NAMALWA (cell line): ENCODE data around the gene KANSL1.

ENCODE experiments used
- DNase-seq: peaks from one replicate; pipeline ENCODE4 v3.0.0-alpha.2; 2015; ENCODE audit warnings: low spot score

Gene KANSL1

DNA sequence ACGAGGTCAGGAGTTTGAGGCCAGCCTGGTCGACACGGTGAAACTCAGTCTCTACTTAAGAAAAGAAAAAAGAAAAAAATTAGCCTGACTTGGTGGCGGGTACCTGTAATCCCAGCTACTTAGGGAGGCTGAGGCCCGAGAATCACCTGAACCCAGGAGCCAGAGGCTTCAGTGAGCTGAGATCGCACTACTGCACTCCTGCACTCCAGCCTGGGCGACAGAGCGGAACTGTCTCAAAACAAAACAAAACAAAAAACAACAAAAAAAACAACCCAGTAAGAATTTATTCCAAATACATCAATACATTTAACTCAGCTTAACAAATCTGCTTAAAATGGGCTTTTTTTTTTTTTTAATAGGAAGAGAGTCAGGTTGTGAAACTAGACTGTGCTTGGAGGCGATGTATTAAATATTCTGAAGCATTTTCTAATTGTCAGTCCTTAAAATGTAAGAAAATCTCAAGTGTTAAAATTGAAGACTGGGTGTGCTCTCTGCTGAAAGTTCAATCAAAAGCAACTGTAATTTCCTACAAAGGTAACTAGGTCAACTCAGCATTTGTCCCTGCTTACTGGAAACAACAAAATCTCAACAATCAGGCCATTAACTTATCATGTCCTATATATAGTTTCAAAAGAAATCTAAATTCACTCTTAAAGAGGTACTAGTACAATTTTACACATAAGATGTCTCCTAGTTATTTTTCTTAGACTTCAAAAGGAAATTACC lies 23.2 kb downstream of the KANSL1 start:
- DNase-seq = no peak

DNA sequence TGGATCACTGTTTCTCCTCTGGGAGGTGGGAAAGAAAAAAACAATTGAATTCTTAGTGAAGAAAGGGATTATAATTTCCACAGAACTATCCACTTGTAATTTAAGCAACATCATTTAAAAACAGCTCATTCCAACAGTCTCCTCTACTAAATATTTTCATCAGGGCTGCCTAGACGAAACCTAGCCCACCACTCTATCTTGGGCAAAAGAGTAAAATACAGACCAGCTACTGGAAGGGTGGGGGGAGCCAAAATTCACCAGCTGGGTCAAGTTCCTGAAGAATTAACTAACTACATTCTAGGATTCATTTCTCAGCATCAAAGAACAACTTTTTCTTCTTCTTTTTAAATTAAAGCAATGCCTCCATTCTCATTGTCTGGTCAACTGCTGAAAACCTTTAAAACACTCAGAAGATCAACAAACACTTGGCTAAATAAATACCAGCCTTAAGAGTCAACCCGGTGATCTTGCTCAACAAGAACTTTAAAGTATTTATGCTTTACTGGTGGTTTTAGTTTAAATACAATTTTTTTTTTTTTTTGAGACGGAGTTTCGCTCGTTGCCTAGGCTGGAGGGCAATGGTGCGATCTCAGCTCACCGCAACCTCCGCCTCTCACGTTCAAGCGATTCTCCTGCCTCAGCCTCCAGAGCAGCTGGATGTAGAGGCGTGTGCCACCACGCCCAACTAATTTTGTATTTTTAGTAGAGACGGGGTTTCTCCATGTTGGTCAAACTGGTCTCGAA lies 25.2 kb downstream of the KANSL1 start:
- DNase-seq = no peak

DNA sequence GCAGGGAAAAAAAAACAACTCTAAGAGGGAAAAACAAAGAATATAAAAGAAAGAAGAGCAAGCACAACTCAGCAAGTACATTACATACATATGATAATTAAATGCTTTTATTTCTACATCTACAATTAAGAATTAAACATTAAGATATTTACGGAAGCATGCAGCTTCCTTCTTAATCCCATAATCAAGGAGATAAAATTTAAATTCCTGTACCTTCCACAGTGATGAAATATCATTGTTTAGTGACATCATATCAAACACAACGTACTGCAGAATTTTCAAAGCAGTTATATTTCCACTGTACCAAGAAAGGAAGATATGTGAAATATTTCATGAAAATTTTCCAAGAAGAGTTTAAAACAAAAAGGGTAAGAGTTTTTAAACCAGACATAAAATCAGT lies 26.0 kb downstream of the KANSL1 start:
- DNase-seq = no peak

DNA sequence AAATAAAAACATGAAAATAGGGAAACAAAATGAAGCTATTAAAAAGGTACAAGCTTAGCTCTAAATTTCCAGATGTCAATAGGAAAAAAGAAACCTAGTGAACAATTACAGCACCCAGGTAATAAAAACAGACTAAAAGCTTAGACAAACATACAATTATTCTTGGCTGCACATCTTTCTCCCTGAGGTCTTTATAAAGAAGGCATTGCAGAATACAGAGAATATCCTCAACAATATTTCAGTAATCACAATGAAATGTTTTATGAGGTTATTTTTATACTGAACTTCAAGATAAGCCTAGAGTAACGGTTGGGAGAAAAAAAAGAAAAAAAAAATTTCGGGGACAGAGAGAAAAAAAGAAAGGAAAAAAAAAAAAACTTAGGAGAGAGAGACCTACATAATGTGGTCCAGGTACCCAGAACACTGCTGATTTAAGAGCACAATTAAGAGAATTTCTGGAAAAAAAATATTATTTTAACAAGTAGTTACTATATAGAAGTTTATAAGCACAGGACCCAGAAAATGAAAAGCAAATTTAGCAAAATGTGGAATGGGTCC lies 26.5 kb downstream of the KANSL1 start:
- DNase-seq = no peak

DNA sequence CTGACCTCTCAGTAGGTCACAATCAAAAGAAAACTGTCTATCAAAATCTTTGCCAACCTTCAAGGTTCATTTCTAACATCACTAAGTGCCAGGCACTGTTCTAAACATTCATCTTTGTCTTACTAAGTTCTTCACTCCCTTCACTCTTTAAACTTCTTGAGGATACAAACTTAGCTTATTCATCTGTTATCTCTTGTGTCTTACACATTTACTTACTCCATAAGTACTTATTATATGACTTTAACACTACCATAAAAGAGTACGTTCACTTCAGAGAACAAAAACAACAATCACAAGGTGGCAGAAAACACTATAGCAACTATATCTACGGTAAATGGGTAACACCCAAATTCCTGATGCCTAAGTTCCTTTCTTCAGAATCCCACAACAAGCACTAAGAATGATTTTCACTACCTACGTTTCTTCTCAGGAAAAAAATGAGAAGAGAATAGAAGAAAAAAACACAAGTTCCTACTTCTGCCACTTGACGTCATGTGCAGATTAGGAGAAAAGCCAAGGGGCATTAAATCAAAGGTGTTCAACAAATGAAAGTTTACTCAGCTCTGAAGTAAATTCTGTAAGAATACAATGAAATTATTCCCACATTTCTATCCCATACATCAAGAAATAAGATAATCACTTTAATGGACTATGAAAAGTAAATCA lies 29.2 kb downstream of the KANSL1 start:
- no peak for DNase-seq

DNA sequence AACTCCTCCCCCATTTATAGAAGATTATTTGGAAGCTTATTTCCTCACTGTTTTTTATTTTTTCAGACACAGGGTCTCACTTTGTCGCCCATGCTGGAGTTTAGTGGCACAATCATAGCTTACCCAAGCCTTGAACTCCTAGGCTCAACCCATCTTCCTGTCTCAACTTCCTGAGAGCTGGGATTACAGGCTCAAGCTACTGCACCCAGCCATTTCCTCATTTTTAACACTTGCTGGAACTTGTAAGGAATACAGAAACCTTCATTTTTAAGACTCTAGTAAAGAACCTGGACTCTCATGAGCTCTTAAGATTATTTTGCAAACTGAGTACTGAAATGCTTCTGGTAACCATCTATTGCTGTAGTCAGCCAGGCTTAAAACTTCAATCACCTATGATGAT lies 29.9 kb downstream of the KANSL1 start:
- no peak for DNase-seq

DNA sequence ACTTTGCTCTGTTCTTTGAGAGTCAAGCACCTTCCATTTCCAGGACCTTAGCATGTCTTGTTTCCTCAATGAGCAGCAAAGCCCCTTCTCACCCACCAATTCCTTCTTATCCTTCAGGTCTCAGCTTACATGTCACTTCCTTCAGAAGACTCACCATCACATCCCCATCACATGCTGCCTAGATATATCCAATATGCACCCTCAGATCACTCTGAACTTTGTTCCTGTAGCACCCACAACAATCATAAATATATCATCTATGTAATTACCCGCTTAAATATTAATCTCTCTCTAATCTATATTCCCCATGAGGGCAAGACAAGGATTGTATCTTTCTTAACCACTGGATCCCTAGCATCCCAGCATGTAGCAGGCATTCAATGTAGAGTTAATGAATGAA lies 30.4 kb downstream of the KANSL1 start:
- no peak for DNase-seq

DNA sequence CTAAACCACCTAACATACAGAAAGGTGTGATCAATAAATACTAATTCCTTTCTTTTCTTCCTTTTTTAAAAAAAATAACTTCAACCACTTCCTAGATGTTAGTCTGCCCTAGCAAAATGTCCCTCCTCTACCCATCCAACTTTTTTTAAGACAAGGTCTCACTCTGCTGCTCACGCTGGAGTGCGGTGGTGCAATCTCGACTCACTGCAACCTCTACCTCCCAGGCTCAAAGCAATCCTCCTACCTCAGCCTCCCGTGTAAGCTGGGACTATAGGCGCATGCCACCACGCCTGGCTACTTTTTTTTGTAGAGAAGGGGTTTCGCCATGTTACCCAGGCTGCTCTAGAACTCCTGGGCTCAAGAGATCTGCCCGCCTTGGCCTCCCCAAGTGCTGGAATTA lies 33.1 kb downstream of the KANSL1 start:
- no peak for DNase-seq

DNA sequence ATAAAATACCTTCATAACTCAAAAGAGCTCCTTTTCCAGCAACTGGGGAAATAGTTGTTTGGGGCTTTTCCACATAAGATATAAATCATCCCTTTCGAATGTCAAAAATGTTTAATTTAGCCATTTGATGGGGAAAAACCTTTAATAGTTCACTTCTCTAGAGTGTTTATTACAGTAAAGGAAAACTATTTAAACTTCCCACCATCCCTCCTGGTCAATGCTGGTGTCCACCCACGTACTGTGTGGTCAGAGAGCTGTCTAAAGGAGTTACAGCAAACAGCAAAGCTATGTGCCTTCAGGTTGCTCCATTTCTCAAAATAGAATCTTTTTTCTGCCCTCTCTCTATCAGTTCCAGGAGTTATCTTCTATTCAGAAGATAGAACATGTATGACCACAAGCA lies 33.5 kb downstream of the KANSL1 start:
- no peak for DNase-seq

DNA sequence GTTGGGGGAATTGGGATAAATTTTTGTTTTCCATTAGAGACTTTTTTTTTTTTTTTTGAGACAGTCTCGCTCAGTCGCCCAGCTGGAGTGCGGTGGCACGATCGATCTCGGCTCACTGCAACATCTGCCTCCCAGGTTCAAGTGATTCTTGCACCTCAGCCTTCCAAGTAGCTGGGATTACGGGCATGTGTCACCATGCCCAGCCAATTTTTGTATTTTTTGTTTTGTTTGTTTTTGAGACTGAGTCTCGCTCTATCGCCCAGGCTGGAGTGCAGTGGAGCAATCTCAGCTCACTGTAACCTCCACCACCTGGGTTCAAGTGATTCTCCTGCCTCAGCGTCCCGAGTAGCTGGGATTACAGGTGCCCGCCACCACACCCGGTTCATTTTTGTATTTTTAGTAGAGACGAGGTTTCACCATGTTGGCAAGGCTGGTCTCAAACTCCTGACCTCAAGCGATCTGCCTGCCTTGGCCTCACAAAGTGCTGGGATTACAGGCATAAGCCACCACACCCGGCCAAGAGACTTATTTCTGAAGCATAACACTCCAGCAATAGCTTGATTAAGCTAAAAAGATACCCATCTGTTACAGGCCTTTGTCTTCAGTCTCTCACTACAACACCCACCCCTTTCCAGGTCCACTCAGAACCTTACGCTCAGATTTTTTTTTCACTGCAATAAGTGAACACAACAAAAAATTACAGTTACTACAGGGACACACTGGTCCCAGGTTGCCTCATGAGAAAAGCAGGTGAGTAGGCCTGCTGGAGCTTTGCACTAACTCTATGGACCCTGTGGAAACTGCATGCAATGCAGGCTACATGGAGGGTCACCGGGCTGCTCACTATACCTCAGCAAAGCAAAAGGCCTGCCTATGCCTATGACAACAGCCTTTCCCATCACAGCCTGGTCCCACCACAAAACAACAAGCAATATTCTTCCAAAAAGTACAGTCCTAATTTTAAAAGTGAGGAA lies 34.6 kb downstream of the KANSL1 start:
- DNase-seq = no peak

DNA sequence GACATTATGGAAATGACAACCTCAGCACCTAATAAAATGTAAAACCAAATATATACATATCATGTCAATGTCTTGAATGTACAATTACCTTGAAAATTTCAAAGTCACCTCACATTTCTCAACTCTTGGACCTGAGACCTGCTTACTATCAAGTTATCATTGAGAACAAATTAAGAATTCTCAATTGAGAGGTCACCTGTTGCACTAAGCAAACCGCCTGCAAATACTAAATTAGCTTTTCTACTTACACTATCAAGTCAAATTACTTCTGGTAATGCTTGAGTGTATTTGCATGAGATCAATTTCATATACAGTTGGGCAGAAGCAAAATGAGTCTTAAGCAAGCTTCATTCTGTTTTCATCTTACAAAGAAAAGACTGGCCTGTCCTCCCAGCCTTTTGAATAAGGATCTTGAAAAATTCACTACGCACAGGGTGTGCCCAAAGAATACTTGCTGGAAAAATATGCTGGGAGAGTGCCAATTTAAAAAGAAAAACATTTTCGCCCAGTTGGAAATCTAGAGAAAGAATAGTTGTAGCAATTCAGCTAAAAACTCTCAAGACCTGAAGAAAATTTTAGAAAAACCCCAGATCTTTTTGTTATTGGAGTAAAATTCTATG lies 35.7 kb downstream of the KANSL1 start:
- no peak for DNase-seq

DNA sequence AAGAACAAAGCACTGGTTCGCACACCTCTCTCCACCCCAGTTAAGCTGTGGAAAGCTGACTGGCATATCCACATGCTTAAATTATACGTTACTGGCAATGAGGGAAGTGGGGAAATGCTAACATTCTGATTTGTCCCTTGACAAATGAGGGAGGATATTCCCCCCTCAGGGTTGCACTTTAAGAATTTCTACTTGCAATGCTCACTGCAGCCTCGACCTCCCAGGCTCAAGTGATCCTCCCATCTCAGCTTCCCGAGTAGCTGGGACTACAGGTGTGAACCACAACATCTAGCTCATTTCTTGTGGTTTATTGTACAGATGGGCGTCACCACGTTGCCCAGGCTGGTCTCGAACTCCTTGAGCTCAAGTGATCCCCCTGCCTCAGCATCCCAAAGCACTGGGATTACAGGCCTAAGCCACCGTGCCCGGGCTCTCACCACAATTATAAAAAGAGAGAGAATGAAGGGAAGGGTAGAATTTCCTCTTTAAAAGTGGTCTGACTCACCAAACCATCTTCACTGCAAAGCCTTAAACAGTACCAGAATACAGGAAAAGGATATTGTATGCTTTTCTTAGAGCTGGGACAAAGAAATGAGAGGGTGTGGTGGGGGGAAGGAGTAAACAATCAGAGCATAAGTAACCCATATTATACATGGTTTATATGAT lies 38.9 kb downstream of the KANSL1 start:
- DNase-seq = no peak

DNA sequence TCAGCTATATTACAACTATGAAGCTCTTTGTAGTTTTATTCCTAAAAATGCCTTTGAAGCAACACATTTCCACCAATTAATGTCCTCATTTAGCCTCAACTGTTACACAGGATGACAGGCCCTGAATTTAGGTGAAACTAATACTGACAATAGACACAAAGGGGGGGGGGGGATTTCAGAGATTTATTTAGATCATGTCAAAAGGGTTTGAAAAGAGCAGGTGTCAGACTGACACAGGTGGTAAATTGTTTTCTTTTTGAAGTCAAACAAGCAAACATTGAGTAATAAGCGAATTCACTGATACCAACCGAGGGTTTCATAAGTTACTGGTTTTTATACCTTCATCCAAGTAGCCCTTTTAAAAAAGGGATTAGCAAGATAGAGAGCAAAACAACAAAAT lies 40.8 kb downstream of the KANSL1 start:
- DNase-seq = no peak

DNA sequence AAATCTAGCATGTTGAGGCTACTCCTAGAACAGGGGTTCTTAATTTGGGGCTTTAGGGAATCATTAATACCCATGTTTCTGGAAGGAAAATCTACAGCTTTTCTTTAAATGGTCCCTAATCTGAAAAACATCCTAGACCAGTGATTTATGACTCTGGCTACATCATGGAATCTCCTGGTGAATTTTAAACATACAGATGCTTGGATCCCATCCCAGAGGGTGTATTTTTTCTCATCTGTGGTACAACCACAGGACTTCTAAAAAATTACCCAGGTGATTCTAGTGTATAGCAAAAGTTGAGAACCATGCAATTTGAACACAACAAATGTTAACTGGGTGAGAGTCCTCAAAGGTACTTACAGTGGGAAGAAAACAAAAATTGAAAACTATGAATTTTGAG lies 41.5 kb downstream of the KANSL1 start:
- DNase-seq = no peak

DNA sequence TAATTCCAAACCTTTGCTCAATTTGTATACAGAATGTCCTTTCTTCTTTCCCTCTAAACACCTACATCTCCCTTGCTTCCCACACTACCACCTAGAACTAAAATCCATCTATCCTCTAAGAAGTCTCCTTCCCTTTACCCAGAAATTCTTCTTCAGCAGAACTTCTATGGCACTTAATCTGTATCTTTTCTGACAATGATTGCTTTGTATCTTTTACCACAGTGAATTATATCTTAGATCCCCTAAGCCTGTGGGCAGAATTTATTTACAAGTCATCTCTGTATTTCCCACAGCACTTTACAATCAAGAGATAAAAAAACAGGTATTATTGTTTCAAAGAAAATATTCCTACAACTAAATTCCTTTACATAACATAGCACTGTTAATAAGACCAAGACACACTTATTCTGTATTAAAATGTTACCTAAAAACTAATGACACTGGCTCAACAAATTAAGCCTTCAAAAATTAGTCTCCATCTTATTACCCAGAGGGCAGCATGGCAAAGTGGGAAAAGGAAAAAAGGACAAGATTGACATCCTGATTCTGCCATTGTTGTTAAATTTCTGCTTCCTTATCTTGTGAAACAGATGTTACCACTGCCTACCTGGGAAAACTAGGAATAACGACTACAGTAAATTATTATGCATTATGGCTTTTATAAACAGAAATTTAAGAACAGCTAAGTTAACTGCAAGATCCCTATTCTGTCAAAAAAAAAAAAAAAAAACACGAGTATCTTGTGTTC lies 42.8 kb downstream of the KANSL1 start:
- DNase-seq = no peak

DNA sequence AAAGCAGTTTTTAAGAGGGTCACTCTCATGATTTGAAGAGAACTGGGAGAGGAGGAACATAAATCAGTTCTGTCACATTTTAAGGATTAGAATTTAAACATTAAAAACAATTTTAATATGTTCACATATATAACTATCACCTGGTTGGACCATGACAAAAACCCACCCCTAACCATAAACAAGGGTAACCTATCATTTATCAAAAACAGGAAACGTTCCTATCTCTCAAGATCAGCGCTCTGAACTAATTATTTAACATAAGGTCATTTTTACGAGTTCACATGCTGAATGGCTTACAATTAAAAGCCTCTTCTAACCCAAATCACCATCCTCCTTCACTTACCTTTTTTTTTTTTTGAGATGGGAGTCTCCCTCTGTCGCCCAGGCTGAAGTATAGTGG lies 45.0 kb downstream of the KANSL1 start:
- DNase-seq = no peak

DNA sequence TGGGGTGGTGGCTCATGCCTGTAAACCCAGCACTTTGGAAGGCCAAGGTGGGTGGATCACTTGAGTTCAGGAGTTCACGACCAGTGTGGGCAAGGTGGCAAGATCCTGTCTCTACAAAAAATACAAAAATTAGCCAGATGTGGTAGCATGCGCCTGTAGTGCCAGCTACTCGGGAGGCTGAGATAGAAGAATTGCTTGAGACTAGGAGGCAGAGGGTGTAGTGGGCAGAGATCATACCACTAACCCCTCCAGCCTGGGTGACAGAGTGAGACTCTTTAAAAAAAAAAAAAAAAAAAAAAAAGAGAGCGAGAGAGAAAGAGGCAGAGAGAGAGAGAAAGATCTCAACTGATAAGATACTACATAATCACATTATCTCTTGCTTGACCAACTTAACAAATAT lies 45.9 kb downstream of the KANSL1 start:
- DNase-seq = no peak

DNA sequence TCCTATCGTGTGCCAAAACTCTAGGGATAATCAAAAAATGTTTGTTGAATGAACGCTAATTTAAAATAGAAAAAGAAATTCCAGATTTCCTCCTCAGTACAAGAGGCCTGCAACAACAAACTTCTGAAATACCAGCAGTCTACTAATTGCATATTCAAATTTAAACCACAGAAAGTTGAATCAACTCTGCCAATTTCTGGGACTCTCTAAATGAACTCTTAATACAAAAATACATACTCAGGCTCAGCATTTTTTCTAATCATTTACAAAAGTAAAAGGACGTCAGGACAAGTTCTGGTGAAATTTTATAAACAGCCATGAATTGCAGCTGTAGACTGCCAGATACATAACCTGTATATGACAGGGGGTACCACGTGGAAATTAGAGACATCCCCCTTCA lies 49.0 kb downstream of the KANSL1 start:
- DNase-seq = peak; percentile 46

DNA sequence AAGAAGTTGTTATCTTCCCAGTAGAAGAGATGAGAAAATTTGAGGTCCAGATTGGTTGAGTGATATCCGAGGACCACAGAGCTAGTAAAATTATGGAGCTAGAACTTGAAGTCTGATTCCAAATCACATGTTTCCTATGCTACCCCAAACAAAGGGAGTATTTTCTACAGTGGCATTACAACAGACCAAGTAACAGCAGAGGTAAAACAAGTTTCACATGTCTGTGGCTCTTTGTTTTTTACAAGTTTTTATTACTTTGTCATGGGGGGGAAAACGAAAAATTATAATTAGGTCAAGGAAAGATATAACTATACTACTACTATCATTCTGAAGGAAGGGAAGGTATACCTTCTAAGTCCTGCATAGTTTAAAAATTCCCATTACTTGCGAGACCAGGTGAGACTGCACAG lies 49.4 kb downstream of the KANSL1 start:
- peak; percentile 36 for DNase-seq

DNA sequence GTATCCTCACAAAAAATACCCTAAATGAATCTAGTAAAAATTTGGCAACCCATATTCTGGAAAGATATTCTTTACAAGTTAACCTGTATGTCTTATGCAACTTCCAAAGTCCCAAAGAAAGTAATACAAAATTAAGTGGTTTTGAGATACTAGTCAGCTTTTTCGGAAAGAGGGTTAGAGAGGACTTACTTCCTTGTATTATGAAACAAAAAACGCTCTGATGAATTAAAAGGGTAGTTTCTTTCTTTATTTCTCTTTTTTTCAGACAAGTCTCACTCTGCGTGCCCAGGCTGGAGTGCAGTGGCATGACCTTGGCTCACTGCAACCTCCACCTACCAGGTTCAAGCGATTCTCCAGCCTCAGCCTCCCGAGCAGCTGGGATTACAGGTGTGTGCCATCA lies 51.6 kb downstream of the KANSL1 start:
- DNase-seq = no peak
